GM21360 (cell line): ENCODE results near the gene PAQR4.
"Not testable (repeated sequence)": the region's sequence is repeated elsewhere in the genome, so short reads cannot be mapped to it uniquely, and the experiment has no call there.

Source experiments
- ATAC-seq: cut with Tn5 transposase; IDR thresholded peaks from one replicate; pipeline ENCODE4 v1.9.1; 2021; ENCODE audit warnings: mild to moderate bottlenecking, moderate library complexity; ENCODE audit not compliant: unreplicated experiment

Gene PAQR4

GRCh38 chr16:2968738-2969544, at the start of gene PAQR4:
TSS of gene PAQR4 (plus strand) at chr16:2969348. CDS start at chr16:2969675, 327 bp downstream.
- peak; percentile 61 for ATAC-seq

GRCh38 chr16:2919511-2920255, 49.5 kb upstream of the PAQR4 start:
- ATAC-seq = no peak

GRCh38 chr16:2923481-2923880, 45.7 kb upstream of the PAQR4 start:
- no peak for ATAC-seq

- no peak for ATAC-seq
Measured at GRCh38 chr16:2924901-2925755, 44.0 kb upstream of the PAQR4 start.

- ATAC-seq = no peak
Measured at GRCh38 chr16:2925951-2926649, 43.0 kb upstream of the PAQR4 start.

- no peak for ATAC-seq
Measured at GRCh38 chr16:2926650-2926999, 42.5 kb upstream of the PAQR4 start.

- peak; percentile 71 for ATAC-seq
Measured at GRCh38 chr16:2927010-2927646, 42.0 kb upstream of the PAQR4 start.

GRCh38 chr16:2928151-2928550, 41.0 kb upstream of the PAQR4 start:
- ATAC-seq = not testable (repeated sequence)

GRCh38 chr16:2928796-2929195, 40.4 kb upstream of the PAQR4 start:
- no peak for ATAC-seq

- no peak for ATAC-seq
Measured at GRCh38 chr16:2929693-2930092, 39.5 kb upstream of the PAQR4 start.

- no peak for ATAC-seq
Measured at GRCh38 chr16:2930236-2930635, 38.9 kb upstream of the PAQR4 start.

GRCh38 chr16:2931231-2931914, 37.8 kb upstream of the PAQR4 start:
- ATAC-seq = not testable (repeated sequence)

- no peak for ATAC-seq
Measured at GRCh38 chr16:2933136-2933535, 36.0 kb upstream of the PAQR4 start.

- no peak for ATAC-seq
Measured at GRCh38 chr16:2933701-2934100, 35.4 kb upstream of the PAQR4 start.

- ATAC-seq = no peak
Measured at GRCh38 chr16:2934450-2934849, 34.7 kb upstream of the PAQR4 start.

- ATAC-seq = no peak
Measured at GRCh38 chr16:2936436-2937011, 32.6 kb upstream of the PAQR4 start.

GRCh38 chr16:2937170-2937569, 32.0 kb upstream of the PAQR4 start:
- no peak for ATAC-seq

- no peak for ATAC-seq
Measured at GRCh38 chr16:2938206-2938605, 30.9 kb upstream of the PAQR4 start.

- ATAC-seq = no peak
Measured at GRCh38 chr16:2939968-2940367, 29.2 kb upstream of the PAQR4 start.
